Keratinocyte (primary cell): ENCODE measurements around the gene WNT7B. TPM values are rescaled to one million over a fixed set of nuclear protein-coding genes. Genes with fewer than 3 reads are reported as not detected.

Source experiments
- DNase-seq: peaks from one replicate; pipeline ENCODE4 v3.0.0-alpha.2; 2011; ENCODE audit warnings: low read depth, missing footprints, low spot score
- FAIRE-seq: peaks from 2 replicates; lab custom pipeline; 2011; peaks lifted over from hg19 to GRCh38; lab: Jason Lieb, UNC
- H2AFZ ChIP-seq: 2 replicates; pipeline ENCODE4 v1.6.0; 2012; ENCODE audit warnings: low read length, control low read depth, inconsistent platforms; ENCODE audit not compliant: control insufficient read depth
- H3K27ac ChIP-seq: 2 replicates; pipeline ENCODE4 v1.5.1; 2011; ENCODE audit warnings: low read length; ENCODE audit not compliant: control insufficient read depth, insufficient read depth
- H3K27me3 ChIP-seq: 3 replicates; pipeline ENCODE4 v1.6.0; 2011; ENCODE audit warnings: low read length; ENCODE audit not compliant: control insufficient read depth, insufficient read depth; ENCODE audit errors: extremely low read depth
- H3K36me3 ChIP-seq, 2 experiments: 2 replicates in 1 of 2; 3 replicates in 1 of 2; pipeline ENCODE4 v1.5.1; 2011; ENCODE audit warnings: low read length in 2 of 2, mild to moderate bottlenecking in 1 of 2; ENCODE audit not compliant: control insufficient read depth in 2 of 2, insufficient read depth in 2 of 2; ENCODE audit errors: extremely low read depth in 1 of 2
- H3K4me1 ChIP-seq: 3 replicates; pipeline ENCODE4 v1.5.1; 2011; ENCODE audit warnings: low read length; ENCODE audit not compliant: control insufficient read depth, insufficient read depth; ENCODE audit errors: extremely low read depth
- H3K4me2 ChIP-seq: 3 replicates; pipeline ENCODE4 v1.6.0; 2011; ENCODE audit warnings: low read depth, low read length; ENCODE audit not compliant: control insufficient read depth, insufficient read depth; ENCODE audit errors: extremely low read depth
- H3K4me3 ChIP-seq, 3 experiments: fragments of 200-600 bp in 1 of 3; sonication (generic) in 1 of 3; 2 replicates in 2 of 3; 3 replicates in 1 of 3; pipeline ENCODE4 v1.5.1; 2011 to 2016; ENCODE audit warnings: low read length in 3 of 3, mild to moderate bottlenecking in 3 of 3, control low read depth in 2 of 3, inconsistent platforms in 1 of 3, low read depth in 1 of 3, mixed read lengths in 1 of 3, mixed run types in 1 of 3, moderate library complexity in 1 of 3; ENCODE audit not compliant: control insufficient read depth in 2 of 3, insufficient read depth in 2 of 3; ENCODE audit errors: extremely low read depth in 1 of 3
- H3K79me2 ChIP-seq: 2 replicates; pipeline ENCODE4 v1.6.0; 2012; ENCODE audit warnings: low read length; ENCODE audit not compliant: control insufficient read depth, insufficient read depth
- H3K9ac ChIP-seq: 3 replicates; pipeline ENCODE4 v1.6.0; 2011; ENCODE audit warnings: low read length; ENCODE audit not compliant: control insufficient read depth, insufficient read depth; ENCODE audit errors: extremely low read depth
- H3K9me1 ChIP-seq: 3 replicates; pipeline ENCODE4 v1.6.0; 2011; ENCODE audit warnings: low read length; ENCODE audit not compliant: control insufficient read depth, insufficient read depth; ENCODE audit errors: extremely low read depth
- H3K9me3 ChIP-seq: 2 replicates; pipeline ENCODE4 v1.5.1; 2012; ENCODE audit warnings: low read depth, low read length; ENCODE audit not compliant: control insufficient read depth
- H4K20me1 ChIP-seq: 3 replicates; pipeline ENCODE4 v1.6.0; 2011; ENCODE audit warnings: low read length; ENCODE audit not compliant: control insufficient read depth, insufficient read depth; ENCODE audit errors: extremely low read depth
- CTCF ChIP-seq, 3 experiments: IDR thresholded peaks in 1 of 3; conservative IDR thresholded peaks in 1 of 3; optimal IDR thresholded peaks in 1 of 3; 2 replicates in 2 of 3; 3 replicates in 1 of 3; pipeline versions ENCODE3 to v1.5.1; 2011; ENCODE audit warnings: low read length in 3 of 3, mild to moderate bottlenecking in 3 of 3, moderate library complexity in 2 of 3, control low read depth in 1 of 3, inconsistent platforms in 1 of 3; ENCODE audit not compliant: insufficient read depth in 2 of 3; ENCODE audit errors: extremely low read depth in 1 of 3
- EZH2 ChIP-seq: IDR thresholded peaks from one replicate; pipeline ENCODE4 v1.6.1; 2012; ENCODE audit warnings: inconsistent platforms, mild to moderate bottlenecking, low read length, moderate library complexity
- dilution Hi-C: fragments of 300-500 bp; cut with MboI; formaldehyde crosslinking; loops from one replicate; pipeline ENCODE4 v1.7.0; 2020; ENCODE audit warnings: low sequenced_read_pairs; ENCODE audit not compliant: extremely low pct_ligation_motif_present
- polyA plus RNA-seq, 5 experiments: library from polyadenylated mRNA; depleted of rRNA in 3 of 5; stranded (reverse) in 3 of 5; stranded (forward) in 1 of 5; unstranded in 1 of 5; fragments of >200 nt; gene quantifications; 1 replicate in 1 of 5; 2 replicates in 3 of 5; 3 replicates in 1 of 5; pipeline versions ENCODE4 v1.2.1 to v1.2.3, GENCODE V29; 2011 to 2012; ENCODE audit warnings: missing spikeins in 2 of 5, low read depth in 1 of 5, low replicate concordance in 1 of 5

WNT7B gene
- polyA plus RNA-seq, 1 donor (not counting 4 experiments of a cell fraction or from before 2014, with no cell fraction given) = 1.7 TPM

DNA sequence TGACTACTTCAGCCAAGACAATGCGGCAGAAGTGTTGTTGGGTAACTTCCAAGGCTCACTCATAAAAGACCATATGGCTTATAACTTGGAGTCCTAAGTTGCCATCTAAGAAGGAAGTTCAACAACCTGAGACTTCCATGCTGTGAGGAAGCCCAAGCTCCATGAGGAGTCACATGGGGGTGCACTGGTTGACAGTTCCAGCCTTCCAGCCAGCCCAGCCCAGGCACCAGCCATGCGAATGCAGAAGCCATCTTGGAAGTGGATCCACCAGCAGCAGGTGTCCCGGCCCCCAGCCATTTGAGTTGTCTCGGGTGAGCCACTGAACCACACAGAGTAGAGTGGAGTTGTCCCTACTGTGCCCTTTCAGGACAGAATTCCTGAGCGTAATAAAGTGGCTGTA is 32.8 kb upstream of the WNT7B start:
- dilution Hi-C loops = no loop called here
- H3K4me1 ChIP-seq = peaks cover 60% of the 10 kb centered on the region

DNA sequence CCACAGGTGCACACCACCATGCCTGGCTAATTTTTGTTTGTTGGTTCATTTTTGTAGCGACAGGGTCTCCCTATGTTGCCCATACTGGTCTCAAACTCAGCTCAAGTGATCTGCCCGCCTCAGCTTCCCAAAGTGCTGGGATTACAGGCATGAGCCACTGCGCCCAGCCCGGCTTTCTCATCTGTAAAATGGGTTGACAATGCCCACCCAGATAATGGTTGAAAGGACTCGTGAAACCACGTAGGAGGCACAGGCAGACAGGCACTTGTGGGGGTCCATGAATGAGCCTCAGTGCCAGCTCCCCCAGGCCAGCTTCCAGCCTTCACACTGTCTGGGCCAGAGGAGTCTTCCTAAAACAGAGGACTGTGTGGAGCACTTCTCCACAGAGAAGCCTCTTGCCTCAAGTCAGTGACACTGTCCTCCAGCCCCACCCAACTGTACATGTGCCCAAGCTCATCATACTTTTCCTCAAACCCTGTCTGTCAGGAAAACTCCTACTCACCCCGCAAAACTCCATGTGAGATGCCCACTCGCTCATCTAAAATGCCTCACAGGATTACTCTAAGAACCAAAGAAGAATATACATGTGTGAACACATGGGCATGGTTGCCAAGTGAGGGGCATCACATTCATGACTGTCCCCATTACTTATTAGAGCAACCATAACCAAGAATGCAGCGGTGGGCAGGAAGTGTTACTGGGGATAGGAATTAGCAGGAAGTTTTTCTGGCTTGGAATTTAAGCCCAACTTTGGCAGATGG is 32.1 kb upstream of the WNT7B start:
- Histone ChIP-seq H3K36me3 (no peaks in the 10 kb centered on the region), H3K4me3 (no peak overlapping the region), H3K79me2 (no peaks in the 10 kb centered on the region), H2AFZ (no peak overlapping the region), H3K4me1 (peaks cover 54% of the 10 kb centered on the region), H3K9ac (no peak overlapping the region), H3K9me1 (no peaks in the 10 kb centered on the region), H4K20me1 (no peaks in the 10 kb centered on the region), H3K27ac (no peak overlapping the region), H3K9me3 (no peaks in the 10 kb centered on the region), H3K27me3 (no peaks in the 10 kb centered on the region), H3K4me2 (no peak overlapping the region)
- DNase-seq (no peak), FAIRE-seq (no peak)
- dilution Hi-C loops = no loop called here
- TF ChIP-seq EZH2 = no peak
- no peak for TF ChIP-seq CTCF (optimal IDR thresholded peaks at IDR 0.05 in 1 of 3, IDR thresholded peaks at IDR 0.05 in 1 of 3, conservative IDR thresholded peaks at IDR 0.05 in 1 of 3; ENCODE audit: extremely low read depth in 1 of 3, insufficient read depth in 2 of 3, low read length in 3 of 3)

More for the DNA sequence above, 32.8 kb upstream of the WNT7B start:
- H3K9ac ChIP-seq = no peak overlapping the region
- H3K9me1 ChIP-seq = no peaks in the 10 kb centered on the region
- H3K27me3 ChIP-seq = no peaks in the 10 kb centered on the region
- H2AFZ ChIP-seq = no peak overlapping the region
- DNase-seq (no peak), FAIRE-seq (no peak)
- H3K4me3 ChIP-seq = no peak overlapping the region
- no peaks in the 10 kb centered on the region for H3K36me3 ChIP-seq
- TF ChIP-seq CTCF (optimal IDR thresholded peaks at IDR 0.05 in 1 of 3, IDR thresholded peaks at IDR 0.05 in 1 of 3, conservative IDR thresholded peaks at IDR 0.05 in 1 of 3; ENCODE audit: extremely low read depth in 1 of 3, insufficient read depth in 2 of 3, low read length in 3 of 3) (no peak), EZH2 (no peak)
- no peaks in the 10 kb centered on the region for H4K20me1 ChIP-seq
- H3K27ac ChIP-seq = no peak overlapping the region
- H3K9me3 ChIP-seq = no peaks in the 10 kb centered on the region
- H3K4me2 ChIP-seq = no peak overlapping the region
- H3K79me2 ChIP-seq = no peaks in the 10 kb centered on the region
